HepG2 (cell line): ENCODE measurements around the gene SCP2. TPM values are rescaled to one million over a fixed set of nuclear protein-coding genes. Genes with fewer than 3 reads are reported as not detected.

Source experiments
- ATAC-seq: fragments of 200-7000 bp; cut with Tn5 transposase; 3 replicates; pipeline ENCODE4 v1.9.1; 2020; ENCODE audit warnings: mild to moderate bottlenecking, moderate library complexity
- BruUV-seq: library from RNA; stranded (reverse); fragments of 400-500 nt; replicated peaks from 2 replicates; lab custom pipeline; 2021; lab: Mats Ljungman, UMichigan
- CTCF ChIA-PET: fragments of 300-600 bp; formaldehyde crosslinking; extraction: SDS; loops from one replicate; lab custom pipeline; 2021; ENCODE audit warnings: low total read pairs, inconsistent platforms, low intra/inter-chr PET ratio; lab: Yijun Ruan, JAX
- POLR2A ChIA-PET: fragments of 350-600 bp; sonication (Branson Sonifier 250); formaldehyde crosslinking; loops from one replicate; lab custom pipeline; 2020; ENCODE audit warnings: antibody characterized with exemption, inconsistent platforms; lab: Yijun Ruan, JAX
- DNase-seq: peaks from one replicate; pipeline ENCODE4 v3.0.0-alpha.2; 2015; ENCODE audit warnings: low spot score
- FAIRE-seq: peaks from 3 replicates; lab custom pipeline; 2011; peaks lifted over from hg19 to GRCh38; lab: Jason Lieb, UNC
- H2AFZ ChIP-seq: one replicate; pipeline ENCODE4 v1.6.1; 2011; ENCODE audit warnings: low read length, inconsistent platforms
- H3K27ac ChIP-seq: fragments of 300-600 bp; 3 replicates; pipeline ENCODE4 v1.8.0; 2011; ENCODE audit warnings: mixed run types, mild to moderate bottlenecking, mixed read lengths, low read length, inconsistent platforms; ENCODE audit not compliant: insufficient read depth; ENCODE audit errors: extremely low read length
- H3K27me3 ChIP-seq, 2 experiments: fragments of 200-600 bp in 1 of 2; 2 replicates in 1 of 2; 3 replicates in 1 of 2; pipeline versions ENCODE4 v1.6.0 to v1.8.0; 2011; ENCODE audit warnings: low read length in 2 of 2, mild to moderate bottlenecking in 2 of 2, moderate library complexity in 2 of 2, inconsistent platforms in 1 of 2; ENCODE audit not compliant: insufficient read depth in 2 of 2, control insufficient read depth in 1 of 2
- H3K36me3 ChIP-seq, 2 experiments: fragments of 200-600 bp in 1 of 2; replicated peaks in 1 of 2; 2 replicates in 1 of 2; 3 replicates in 1 of 2; pipeline versions ENCODE4 v1.5.1 to v1.8.0; 2011; ENCODE audit warnings: low read length in 2 of 2, inconsistent platforms in 1 of 2; ENCODE audit not compliant: insufficient read depth in 2 of 2, control insufficient read depth in 1 of 2
- H3K4me1 ChIP-seq: 2 replicates; pipeline ENCODE4 v1.5.1; 2012; ENCODE audit warnings: low read length, inconsistent platforms; ENCODE audit not compliant: insufficient read depth
- H3K4me2 ChIP-seq: 2 replicates; pipeline ENCODE4 v1.6.0; 2011; ENCODE audit warnings: low read depth, low read length, inconsistent platforms
- H3K4me3 ChIP-seq, 3 experiments: fragments of 200-600 bp in 1 of 3; sonication (generic), shearing (Covaris generic) in 1 of 3; replicated peaks in 1 of 3; 2 replicates each; pipeline ENCODE4 v1.5.1; 2011 to 2016; ENCODE audit warnings: low read length in 3 of 3, inconsistent platforms in 2 of 3, low read depth in 2 of 3, mild to moderate bottlenecking in 2 of 3, control low read depth in 1 of 3, mixed read lengths in 1 of 3; ENCODE audit not compliant: insufficient read depth in 1 of 3
- H3K79me2 ChIP-seq: one replicate; pipeline ENCODE4 v1.6.1; 2011; ENCODE audit warnings: low read length, inconsistent platforms; ENCODE audit not compliant: insufficient read depth
- H3K9ac ChIP-seq: 2 replicates; pipeline ENCODE4 v1.6.0; 2011; ENCODE audit warnings: mild to moderate bottlenecking, low read depth, low read length, inconsistent platforms; ENCODE audit not compliant: insufficient read depth
- H3K9me3 ChIP-seq: 2 replicates; pipeline ENCODE4 v1.5.1; 2012; ENCODE audit warnings: mild to moderate bottlenecking, low read length
- H4K20me1 ChIP-seq: 2 replicates; pipeline ENCODE4 v1.6.0; 2011; ENCODE audit warnings: inconsistent platforms, mild to moderate bottlenecking, low read length, moderate library complexity; ENCODE audit not compliant: insufficient read depth
- ONECUT2 ChIP-seq: sonication (generic); formaldehyde crosslinking; IDR thresholded peaks from 2 replicates; pipeline ENCODE4 v1.4.0; 2020; ENCODE audit warnings: missing genetic modification reagents
- RAD21 ChIP-seq: fragments of 450-650 bp; formaldehyde crosslinking; IDR thresholded peaks from 2 replicates; pipeline ENCODE4 v1.5.0; 2020; ENCODE audit warnings: mild to moderate bottlenecking
- SMAD3 ChIP-seq: sonication (generic); formaldehyde crosslinking; IDR thresholded peaks from 2 replicates; pipeline ENCODE4 v1.4.0; 2020; ENCODE audit warnings: missing genetic modification reagents
- ZEB1 ChIP-seq: IDR thresholded peaks from 2 replicates; pipeline ENCODE4 v1.6.1; 2012; ENCODE audit warnings: mild to moderate bottlenecking, low read depth, inconsistent platforms; ENCODE audit not compliant: insufficient replicate concordance
- ZNF850 ChIP-seq: sonication (generic); formaldehyde crosslinking; conservative IDR thresholded peaks from 2 replicates; pipeline ENCODE4 v1.9.0; 2021; ENCODE audit warnings: mild to moderate bottlenecking, missing genetic modification reagents
- ZSCAN31 ChIP-seq: sonication (generic); formaldehyde crosslinking; IDR thresholded peaks from 2 replicates; pipeline ENCODE4 v1.5.0; 2020; ENCODE audit warnings: low read depth, mild to moderate bottlenecking, missing genetic modification reagents
- WGBS: methylation state at CpG from one replicate; pipeline ENCODE4 v1.1.6; 2017; ENCODE audit warnings: low lambda C conversion rate; 5-methylcytosine and 5-hydroxymethylcytosine counted together
- in situ Hi-C: cut with HindIII; loops from 2 replicates; pipeline ENCODE4 v1.10.0; 2017; ENCODE audit warnings: low pct_unique_long_range_greater_than_20kb; ENCODE audit not compliant: extremely low pct_ligation_motif_present
- intact Hi-C: fragments of 100-400 bp; cut with micrococcal nuclease; formaldehyde crosslinking; loops from one replicate; pipeline ENCODE4 v1.10.0; 2022; ENCODE audit not compliant: unreplicated experiment
- polyA plus RNA-seq, 8 experiments: library from polyadenylated mRNA; depleted of rRNA in 3 of 8; stranded (reverse) in 7 of 8; unstranded in 1 of 8; fragments of >200 nt; fragmentation: Illumina TruSeq in 4 of 8; extraction: Trizol in 4 of 8; gene quantifications; 2 replicates each; pipeline versions ENCODE4 v1.2.1 to v1.2.3, GENCODE V29; 2011 to 2016; ENCODE audit warnings: low read depth in 4 of 8, missing spikeins in 1 of 8, mixed read lengths in 1 of 8; ENCODE audit not compliant: insufficient read depth in 1 of 8
- total RNA-seq, 5 experiments: library from RNA; depleted of rRNA; stranded (reverse); fragments of >200 nt; fragmentation: Illumina TruSeq; extraction: Trizol; gene quantifications; 2 replicates each; pipeline ENCODE4 v1.2.3, GENCODE V29; 2016; ENCODE audit warnings: low read depth in 1 of 5
- TF ChIP-seq, protein P1 (sequence below): sonication (generic); formaldehyde crosslinking; IDR thresholded peaks from 2 replicates; pipeline ENCODE4 v1.8.1; 2023; ENCODE audit warnings: missing genetic modification reagents, mild to moderate bottlenecking, borderline replicate concordance
- TF ChIP-seq, protein P2 (sequence below): sonication (generic); formaldehyde crosslinking; IDR thresholded peaks from 2 replicates; pipeline ENCODE4 v1.5.0; 2020; ENCODE audit warnings: missing genetic modification reagents
- TF ChIP-seq, protein P3 (sequence below): sonication (generic); formaldehyde crosslinking; IDR thresholded peaks from 2 replicates; pipeline ENCODE4 v1.9.0; 2021; ENCODE audit warnings: missing genetic modification reagents, mild to moderate bottlenecking, borderline replicate concordance
- TF ChIP-seq, protein P4 (sequence below): sonication (generic); formaldehyde crosslinking; IDR thresholded peaks from 2 replicates; pipeline ENCODE4 v1.5.1; 2020; ENCODE audit warnings: missing genetic modification reagents, mild to moderate bottlenecking, borderline replicate concordance
- TF ChIP-seq, protein P5 (sequence below): sonication (generic); formaldehyde crosslinking; IDR thresholded peaks from 2 replicates; pipeline ENCODE4 v1.5.1; 2020; ENCODE audit warnings: missing genetic modification reagents, mild to moderate bottlenecking, borderline replicate concordance
- TF ChIP-seq, protein P6 (sequence below), 2 experiments: sonication (generic) in 1 of 2; formaldehyde crosslinking in 1 of 2; IDR thresholded peaks; 2 replicates each; pipeline versions ENCODE4 v1.4.0 to v1.6.1; 2016 to 2020; ENCODE audit warnings: borderline replicate concordance in 1 of 2, low read depth in 1 of 2, mild to moderate bottlenecking in 1 of 2, missing genetic modification reagents in 1 of 2

SCP2 gene
- total and polyA plus RNA-seq, 2 of the 13 experiments (the other 11 are each of a cell fraction or from before 2014, with no cell fraction given) = 59.0 to 133 TPM

DNA sequence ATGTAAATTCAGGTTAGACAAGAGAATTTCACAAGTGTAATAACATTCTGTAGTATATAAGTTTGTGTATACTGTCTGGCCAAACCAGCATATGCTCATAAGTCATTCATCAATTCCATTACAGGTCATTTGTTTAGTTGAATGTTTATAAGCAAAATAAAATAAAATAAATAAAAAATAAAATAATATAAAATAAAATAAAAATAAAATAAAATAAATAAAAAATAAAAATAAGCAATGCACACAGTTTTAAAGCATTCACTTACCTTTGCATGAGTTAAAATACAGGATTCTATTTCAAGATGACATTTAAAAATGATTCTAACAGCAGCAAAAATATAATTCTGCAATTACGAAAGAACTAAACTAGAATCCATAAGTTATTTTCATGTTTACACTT lies 144.8 kb downstream of the SCP2 start:
- no peak for FAIRE-seq
- no peak for ATAC-seq
- Histone ChIP-seq H3K27ac (no peak overlapping the region), H3K79me2 (no peaks in the 10 kb centered on the region), H3K4me2 (no peak overlapping the region), H3K27me3 (peaks cover 2 to 55% of the 10 kb centered on the region in 2 experiments), H3K36me3 (no peaks in the 10 kb centered on the region), H3K4me1 (peaks cover 33% of the 10 kb centered on the region), H4K20me1 (no peaks in the 10 kb centered on the region), H2AFZ (no peak overlapping the region), H3K4me3 (no peak overlapping the region), H3K9ac (no peak overlapping the region), H3K9me3 (no peaks in the 10 kb centered on the region)
- intact Hi-C loops = no loop called here
- in situ Hi-C loops = no loop called here
- no TSS peak for BruUV-seq
- ChIA-PET CTCF (no interaction called here), POLR2A (no interaction called here)
- DNase-seq = no peak
- 84% methylated on average over 1 of the region's 1 CpG for WGBS
- TF ChIP-seq ZSCAN31 (CRISPR knock-in tag) (no peak), ZNF850 (CRISPR knock-in tag) (no peak), RAD21 (no peak), SMAD3 (no peak), ZEB1 (no peak), ONECUT2 (no peak)
- TF ChIP-seq, protein P1, sequence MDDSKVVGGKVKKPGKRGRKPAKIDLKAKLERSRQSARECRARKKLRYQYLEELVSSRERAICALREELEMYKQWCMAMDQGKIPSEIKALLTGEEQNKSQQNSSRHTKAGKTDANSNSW = no peak
- TF ChIP-seq, protein P2, sequence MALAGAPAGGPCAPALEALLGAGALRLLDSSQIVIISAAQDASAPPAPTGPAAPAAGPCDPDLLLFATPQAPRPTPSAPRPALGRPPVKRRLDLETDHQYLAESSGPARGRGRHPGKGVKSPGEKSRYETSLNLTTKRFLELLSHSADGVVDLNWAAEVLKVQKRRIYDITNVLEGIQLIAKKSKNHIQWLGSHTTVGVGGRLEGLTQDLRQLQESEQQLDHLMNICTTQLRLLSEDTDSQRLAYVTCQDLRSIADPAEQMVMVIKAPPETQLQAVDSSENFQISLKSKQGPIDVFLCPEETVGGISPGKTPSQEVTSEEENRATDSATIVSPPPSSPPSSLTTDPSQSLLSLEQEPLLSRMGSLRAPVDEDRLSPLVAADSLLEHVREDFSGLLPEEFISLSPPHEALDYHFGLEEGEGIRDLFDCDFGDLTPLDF (CRISPR knock-in tag) = no peak
- TF ChIP-seq, protein P3, sequence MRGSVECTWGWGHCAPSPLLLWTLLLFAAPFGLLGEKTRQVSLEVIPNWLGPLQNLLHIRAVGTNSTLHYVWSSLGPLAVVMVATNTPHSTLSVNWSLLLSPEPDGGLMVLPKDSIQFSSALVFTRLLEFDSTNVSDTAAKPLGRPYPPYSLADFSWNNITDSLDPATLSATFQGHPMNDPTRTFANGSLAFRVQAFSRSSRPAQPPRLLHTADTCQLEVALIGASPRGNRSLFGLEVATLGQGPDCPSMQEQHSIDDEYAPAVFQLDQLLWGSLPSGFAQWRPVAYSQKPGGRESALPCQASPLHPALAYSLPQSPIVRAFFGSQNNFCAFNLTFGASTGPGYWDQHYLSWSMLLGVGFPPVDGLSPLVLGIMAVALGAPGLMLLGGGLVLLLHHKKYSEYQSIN (CRISPR knock-in tag) = no peak
- TF ChIP-seq, protein P4, sequence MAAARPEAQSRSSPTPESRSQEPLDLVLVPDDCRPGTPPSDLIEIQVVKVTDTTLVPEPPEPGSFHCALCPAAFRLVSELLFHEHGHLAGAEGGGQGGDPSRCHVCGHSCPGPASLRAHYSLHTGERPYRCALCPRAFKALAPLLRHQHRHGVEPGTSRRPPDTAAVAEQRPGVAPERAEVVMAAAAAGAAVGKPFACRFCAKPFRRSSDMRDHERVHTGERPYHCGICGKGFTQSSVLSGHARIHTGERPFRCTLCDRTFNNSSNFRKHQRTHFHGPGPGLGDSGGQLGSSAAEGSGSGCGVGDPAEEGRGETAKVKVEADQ (CRISPR knock-in tag) = no peak
- TF ChIP-seq, protein P5, sequence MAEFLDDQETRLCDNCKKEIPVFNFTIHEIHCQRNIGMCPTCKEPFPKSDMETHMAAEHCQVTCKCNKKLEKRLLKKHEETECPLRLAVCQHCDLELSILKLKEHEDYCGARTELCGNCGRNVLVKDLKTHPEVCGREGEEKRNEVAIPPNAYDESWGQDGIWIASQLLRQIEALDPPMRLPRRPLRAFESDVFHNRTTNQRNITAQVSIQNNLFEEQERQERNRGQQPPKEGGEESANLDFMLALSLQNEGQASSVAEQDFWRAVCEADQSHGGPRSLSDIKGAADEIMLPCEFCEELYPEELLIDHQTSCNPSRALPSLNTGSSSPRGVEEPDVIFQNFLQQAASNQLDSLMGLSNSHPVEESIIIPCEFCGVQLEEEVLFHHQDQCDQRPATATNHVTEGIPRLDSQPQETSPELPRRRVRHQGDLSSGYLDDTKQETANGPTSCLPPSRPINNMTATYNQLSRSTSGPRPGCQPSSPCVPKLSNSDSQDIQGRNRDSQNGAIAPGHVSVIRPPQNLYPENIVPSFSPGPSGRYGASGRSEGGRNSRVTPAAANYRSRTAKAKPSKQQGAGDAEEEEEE (CRISPR knock-in tag) = no peak
- TF ChIP-seq, protein P6, sequence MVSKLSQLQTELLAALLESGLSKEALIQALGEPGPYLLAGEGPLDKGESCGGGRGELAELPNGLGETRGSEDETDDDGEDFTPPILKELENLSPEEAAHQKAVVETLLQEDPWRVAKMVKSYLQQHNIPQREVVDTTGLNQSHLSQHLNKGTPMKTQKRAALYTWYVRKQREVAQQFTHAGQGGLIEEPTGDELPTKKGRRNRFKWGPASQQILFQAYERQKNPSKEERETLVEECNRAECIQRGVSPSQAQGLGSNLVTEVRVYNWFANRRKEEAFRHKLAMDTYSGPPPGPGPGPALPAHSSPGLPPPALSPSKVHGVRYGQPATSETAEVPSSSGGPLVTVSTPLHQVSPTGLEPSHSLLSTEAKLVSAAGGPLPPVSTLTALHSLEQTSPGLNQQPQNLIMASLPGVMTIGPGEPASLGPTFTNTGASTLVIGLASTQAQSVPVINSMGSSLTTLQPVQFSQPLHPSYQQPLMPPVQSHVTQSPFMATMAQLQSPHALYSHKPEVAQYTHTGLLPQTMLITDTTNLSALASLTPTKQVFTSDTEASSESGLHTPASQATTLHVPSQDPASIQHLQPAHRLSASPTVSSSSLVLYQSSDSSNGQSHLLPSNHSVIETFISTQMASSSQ (IDR thresholded peaks at IDR 0.05; ENCODE audit: low read depth) = no peak
- TF ChIP-seq, protein P6 (CRISPR knock-in tag; IDR thresholded peaks at IDR 0.05; ENCODE audit: borderline replicate concordance) = no peak
